Loucy (cell line): ENCODE data around the gene CAPN8.
A peak's percentile ranks its signal among the peaks of the same experiment; 100 is the strongest.

ENCODE experiments used
- H2AFZ ChIP-seq: fragments of 200-600 bp; sonication (generic); 2 replicates; pipeline ENCODE4 v1.6.0; 2016; ENCODE audit warnings: antibody characterized with exemption, mild to moderate bottlenecking, low read length, moderate library complexity
- H3F3A ChIP-seq: fragments of 200-600 bp; 2 replicates; pipeline ENCODE4 v1.6.0; 2016; ENCODE audit warnings: antibody characterized with exemption, low read depth, mild to moderate bottlenecking
- H3K27me3 ChIP-seq: fragments of 200-600 bp; sonication (generic); 2 replicates; pipeline ENCODE4 v1.6.1; 2014; ENCODE audit warnings: low read length, mild to moderate bottlenecking; ENCODE audit not compliant: insufficient read depth, poor library complexity, severe bottlenecking
- H3K36me3 ChIP-seq: fragments of 200-600 bp; sonication (generic); 2 replicates; pipeline ENCODE4 v1.6.1; 2016; ENCODE audit warnings: low read length; ENCODE audit not compliant: insufficient read depth
- H3K4me1 ChIP-seq: fragments of 200-600 bp; sonication (generic); 2 replicates; pipeline ENCODE4 v1.5.1; 2014; ENCODE audit warnings: low read length, mild to moderate bottlenecking; ENCODE audit not compliant: insufficient read depth, poor library complexity, severe bottlenecking
- H3K4me2 ChIP-seq: fragments of 200-600 bp; sonication (generic); 2 replicates; pipeline ENCODE4 v1.6.0; 2014; ENCODE audit warnings: antibody characterized with exemption, low read length, low read depth, mild to moderate bottlenecking; ENCODE audit not compliant: poor library complexity, severe bottlenecking
- H3K4me3 ChIP-seq: fragments of 200-600 bp; sonication (generic); 2 replicates; pipeline ENCODE4 v1.5.1; 2014; ENCODE audit warnings: low read length, mild to moderate bottlenecking, mixed read lengths; ENCODE audit not compliant: poor library complexity, severe bottlenecking
- H3K79me2 ChIP-seq: fragments of 200-600 bp; sonication (generic); 2 replicates; pipeline ENCODE4 v1.6.1; 2014; ENCODE audit warnings: low read length; ENCODE audit not compliant: insufficient read depth
- H3K9ac ChIP-seq: fragments of 200-600 bp; sonication (generic); 2 replicates; pipeline ENCODE4 v1.6.0; 2014; ENCODE audit warnings: mild to moderate bottlenecking, low read depth, low read length, moderate library complexity; ENCODE audit not compliant: poor library complexity, severe bottlenecking
- H3K9me2 ChIP-seq: fragments of 200-600 bp; sonication (generic); replicated peaks from 2 replicates; pipeline ENCODE4 v1.6.1; 2016; ENCODE audit warnings: low read depth, low read length, mixed read lengths
- H3K9me3 ChIP-seq: fragments of 200-600 bp; sonication (generic); 2 replicates; pipeline ENCODE4 v1.6.1; 2014; ENCODE audit warnings: mild to moderate bottlenecking, antibody characterized with exemption, low read length, low read depth; ENCODE audit not compliant: insufficient read depth
- H4K20me1 ChIP-seq: fragments of 200-600 bp; sonication (generic); 2 replicates; pipeline ENCODE4 v1.6.0; 2014; ENCODE audit warnings: antibody characterized with exemption, low read length, mild to moderate bottlenecking; ENCODE audit not compliant: insufficient read depth, poor library complexity, severe bottlenecking
- EZH2phosphoT487 ChIP-seq: fragments of 200-600 bp; IDR thresholded peaks from 2 replicates; pipeline ENCODE4 v1.6.1; 2018; ENCODE audit warnings: antibody characterized with exemption, mild to moderate bottlenecking, moderate library complexity, borderline replicate concordance
- TF ChIP-seq, protein P1 (sequence below): fragments of 200-600 bp; sonication (generic); conservative IDR thresholded peaks from 2 replicates; pipeline ENCODE4 v1.5.1; 2014; ENCODE audit warnings: mild to moderate bottlenecking, antibody characterized with exemption, low read length

The CAPN8 gene

DNA sequence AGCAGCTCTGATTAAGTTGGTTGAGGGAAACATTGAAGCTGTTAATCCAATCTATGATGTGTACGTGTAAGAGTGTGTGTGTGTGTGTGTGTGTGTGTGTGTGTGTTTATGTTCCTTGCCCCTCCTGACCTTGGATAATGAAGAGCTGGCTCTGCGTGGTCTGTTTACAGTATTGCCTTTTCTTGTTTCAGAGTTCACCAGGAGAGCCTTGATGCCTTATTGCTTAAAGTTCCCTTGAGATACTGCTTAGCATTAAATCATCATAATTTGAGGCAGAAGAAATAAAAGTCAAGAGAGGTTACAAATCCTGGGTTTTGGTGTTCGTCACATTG, 36.4 kb downstream of the CAPN8 start:
- no peaks in the 10 kb centered on the region for H3K9me3 ChIP-seq
- H3F3A ChIP-seq, result no peaks in the 10 kb centered on the region
- no peaks in the 10 kb centered on the region for H3K4me1 ChIP-seq
- H2AFZ ChIP-seq, result no peak overlapping the region
- H3K36me3 ChIP-seq, result no peaks in the 10 kb centered on the region
- no peak overlapping the region for H3K9ac ChIP-seq
- no peaks in the 10 kb centered on the region for H4K20me1 ChIP-seq
- H3K4me2 ChIP-seq, result no peak overlapping the region
- no peaks in the 10 kb centered on the region for H3K79me2 ChIP-seq
- TF ChIP-seq, protein P1, sequence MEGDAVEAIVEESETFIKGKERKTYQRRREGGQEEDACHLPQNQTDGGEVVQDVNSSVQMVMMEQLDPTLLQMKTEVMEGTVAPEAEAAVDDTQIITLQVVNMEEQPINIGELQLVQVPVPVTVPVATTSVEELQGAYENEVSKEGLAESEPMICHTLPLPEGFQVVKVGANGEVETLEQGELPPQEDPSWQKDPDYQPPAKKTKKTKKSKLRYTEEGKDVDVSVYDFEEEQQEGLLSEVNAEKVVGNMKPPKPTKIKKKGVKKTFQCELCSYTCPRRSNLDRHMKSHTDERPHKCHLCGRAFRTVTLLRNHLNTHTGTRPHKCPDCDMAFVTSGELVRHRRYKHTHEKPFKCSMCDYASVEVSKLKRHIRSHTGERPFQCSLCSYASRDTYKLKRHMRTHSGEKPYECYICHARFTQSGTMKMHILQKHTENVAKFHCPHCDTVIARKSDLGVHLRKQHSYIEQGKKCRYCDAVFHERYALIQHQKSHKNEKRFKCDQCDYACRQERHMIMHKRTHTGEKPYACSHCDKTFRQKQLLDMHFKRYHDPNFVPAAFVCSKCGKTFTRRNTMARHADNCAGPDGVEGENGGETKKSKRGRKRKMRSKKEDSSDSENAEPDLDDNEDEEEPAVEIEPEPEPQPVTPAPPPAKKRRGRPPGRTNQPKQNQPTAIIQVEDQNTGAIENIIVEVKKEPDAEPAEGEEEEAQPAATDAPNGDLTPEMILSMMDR, result no peak
- no peak for TF ChIP-seq EZH2phosphoT487
- no peak overlapping the region for H3K4me3 ChIP-seq
- H3K27me3 ChIP-seq, result no peaks in the 10 kb centered on the region
- H3K9me2 ChIP-seq, result no peaks in the 10 kb centered on the region

DNA sequence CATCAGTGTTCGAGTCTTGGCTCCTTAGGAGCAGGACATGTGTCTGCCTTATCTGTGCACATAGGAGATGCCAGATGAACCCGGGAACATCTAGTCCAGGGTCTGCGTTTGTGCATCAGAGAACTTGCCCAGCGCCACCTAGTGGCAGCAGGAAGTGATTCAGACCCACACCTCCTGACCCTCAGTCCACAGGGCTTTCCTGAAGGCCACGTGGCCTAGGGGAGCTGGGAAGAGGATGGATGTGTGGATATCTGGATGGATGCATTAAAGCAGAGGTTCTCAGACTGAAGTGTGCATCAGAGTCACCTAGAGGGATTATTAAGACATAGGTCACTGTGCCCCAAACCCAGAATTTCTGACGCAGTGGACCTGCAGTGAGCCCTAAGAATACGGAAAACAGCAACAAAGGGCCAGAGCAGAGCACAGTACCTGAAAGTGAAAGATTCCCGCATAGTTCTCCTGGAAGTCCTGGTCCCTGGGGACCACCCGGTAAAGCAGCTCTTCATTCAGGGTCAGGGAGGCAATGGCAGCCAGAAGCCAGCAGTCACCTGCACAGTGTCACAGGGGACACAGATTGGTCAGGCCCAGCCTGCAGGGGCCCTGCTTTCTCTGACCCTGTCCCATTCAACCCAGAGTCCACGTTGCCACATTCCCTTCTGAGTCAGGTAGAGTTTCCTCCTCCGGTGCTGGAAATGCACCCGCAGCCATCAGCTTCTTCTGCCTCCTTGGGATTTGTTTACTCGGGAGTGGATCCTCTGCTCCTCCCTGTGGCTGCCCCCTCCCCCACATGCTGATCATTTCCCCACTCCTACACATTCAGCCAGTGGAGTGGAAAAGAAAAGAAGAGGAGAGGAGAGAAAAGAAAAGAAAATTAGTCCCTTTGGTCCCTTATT, 37.0 kb downstream of the CAPN8 start:
- TF ChIP-seq, protein P1, result peak; percentile 85
- TF ChIP-seq EZH2phosphoT487, result no peak
- H3K79me2 ChIP-seq, result no peaks in the 10 kb centered on the region
- H3K4me3 ChIP-seq, result no peak overlapping the region
- H3K9me2 ChIP-seq, result no peaks in the 10 kb centered on the region
- no peaks in the 10 kb centered on the region for H3K36me3 ChIP-seq
- no peaks in the 10 kb centered on the region for H4K20me1 ChIP-seq
- no peak overlapping the region for H3K4me2 ChIP-seq
- no peaks in the 10 kb centered on the region for H3K27me3 ChIP-seq
- no peaks in the 10 kb centered on the region for H3K9me3 ChIP-seq
- H3K9ac ChIP-seq, result no peak overlapping the region
- no peak overlapping the region; the same call in 1 of the 2 replicates for H2AFZ ChIP-seq
- no peaks in the 10 kb centered on the region for H3F3A ChIP-seq
- H3K4me1 ChIP-seq, result no peaks in the 10 kb centered on the region

DNA sequence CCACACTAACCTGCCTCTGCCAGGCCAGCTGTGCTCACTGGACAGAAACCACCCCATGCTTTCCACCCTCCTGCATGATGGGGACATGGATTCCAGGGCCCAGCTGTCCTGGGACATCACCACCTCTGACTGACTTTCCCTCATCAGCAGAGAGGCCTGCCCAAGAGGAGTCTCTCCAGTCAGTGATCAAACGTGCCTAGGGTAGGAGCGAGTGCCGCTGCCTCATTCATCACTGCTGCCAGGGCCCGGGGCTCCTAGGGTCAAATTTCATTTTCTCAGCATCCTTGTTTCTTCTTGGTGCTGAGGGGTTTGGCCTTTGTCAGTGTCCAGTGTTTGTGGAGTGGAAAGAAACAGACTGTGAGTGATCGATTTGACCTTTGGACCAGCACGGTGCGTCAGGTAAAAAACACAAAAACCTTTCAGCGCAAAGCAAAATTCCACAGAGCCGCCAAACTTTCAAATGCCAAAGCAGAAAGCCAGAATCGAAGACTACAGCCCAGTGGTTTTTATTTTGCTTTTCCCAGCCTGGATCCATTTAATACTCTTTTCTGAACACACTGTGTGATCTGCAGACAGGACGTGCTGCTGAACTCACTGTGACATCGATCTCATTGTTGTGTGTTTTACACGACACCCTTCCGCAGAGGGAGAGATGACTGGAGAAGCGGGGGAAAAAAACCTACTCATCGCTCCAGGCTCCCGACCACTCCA, 43.2 kb downstream of the CAPN8 start:
- no peaks in the 10 kb centered on the region for H3K36me3 ChIP-seq
- no peak overlapping the region for H3K4me2 ChIP-seq
- no peaks in the 10 kb centered on the region for H3K27me3 ChIP-seq
- no peaks in the 10 kb centered on the region for H3K4me1 ChIP-seq
- H3K9me3 ChIP-seq, result no peaks in the 10 kb centered on the region
- no peaks in the 10 kb centered on the region for H3F3A ChIP-seq
- no peak overlapping the region for H2AFZ ChIP-seq
- no peaks in the 10 kb centered on the region for H4K20me1 ChIP-seq
- no peak for TF ChIP-seq EZH2phosphoT487
- TF ChIP-seq, protein P1, result no peak
- H3K79me2 ChIP-seq, result no peaks in the 10 kb centered on the region
- no peak overlapping the region for H3K4me3 ChIP-seq
- H3K9me2 ChIP-seq, result no peaks in the 10 kb centered on the region
- H3K9ac ChIP-seq, result no peak overlapping the region
